GM12801 (cell line): Measurements from ENCODE around the gene ARSB.

ENCODE experiments used
- CTCF ChIP-seq: IDR thresholded peaks from one replicate; pipeline ENCODE4 v1.5.1; 2011; ENCODE audit warnings: control low read depth; ENCODE audit not compliant: insufficient read length; ENCODE audit errors: extremely low read depth

Gene ARSB

GRCh38 chr5:79023348-79023747 is 38.2 kb upstream of the ARSB start:
- TF ChIP-seq CTCF, result no peak

GRCh38 chr5:79022771-79023170 is 37.7 kb upstream of the ARSB start:
- no peak for TF ChIP-seq CTCF

- no peak for TF ChIP-seq CTCF
These were observed 36.6 kb upstream of the ARSB start for GRCh38 chr5:79021753-79022152.

- no peak for TF ChIP-seq CTCF
These were observed 35.9 kb upstream of the ARSB start for GRCh38 chr5:79020861-79021561.

- TF ChIP-seq CTCF, result no peak
These were observed 29.5 kb upstream of the ARSB start for GRCh38 chr5:79014631-79015030.

GRCh38 chr5:79011869-79012268 is 26.8 kb upstream of the ARSB start:
- no peak for TF ChIP-seq CTCF

GRCh38 chr5:79011219-79011836 is 26.2 kb upstream of the ARSB start:
- no peak for TF ChIP-seq CTCF
